Esophagus (tissue), 2 donors: ENCODE data around the gene FRMPD1. TPM values are rescaled to one million over a fixed set of nuclear protein-coding genes. Genes with fewer than 3 reads are reported as not detected.
"Not testable (repeated sequence)": the region's sequence is repeated elsewhere in the genome, so short reads cannot be mapped to it uniquely, and the experiment has no call there.

Source experiments
- H3K27ac ChIP-seq, 2 donors: one replicate each; pipeline ENCODE4 v1.5.1; 2013; ENCODE audit warnings: low read depth in 2 of 2, mild to moderate bottlenecking in 2 of 2, inconsistent platforms in 1 of 2, low read length in 1 of 2, moderate library complexity in 1 of 2
- H3K27me3 ChIP-seq, 2 donors: one replicate each; pipeline ENCODE4 v1.6.1; 2013; ENCODE audit warnings: low read length in 2 of 2, control low read depth in 1 of 2, mild to moderate bottlenecking in 1 of 2; ENCODE audit not compliant: insufficient read depth in 2 of 2, control insufficient read depth in 1 of 2
- H3K36me3 ChIP-seq, 2 donors: one replicate each; pipeline ENCODE4 v1.6.1; 2013; ENCODE audit warnings: low read length in 1 of 2; ENCODE audit not compliant: control insufficient read depth in 2 of 2, insufficient read depth in 2 of 2
- H3K4me1 ChIP-seq, 2 donors: one replicate each; pipeline ENCODE4 v1.6.1; 2013; ENCODE audit warnings: low read length in 1 of 2; ENCODE audit not compliant: control insufficient read depth in 2 of 2, insufficient read depth in 2 of 2
- H3K4me3 ChIP-seq, 2 donors: one replicate each; pipeline ENCODE4 v1.5.1; 2013; ENCODE audit warnings: low read length in 2 of 2, mild to moderate bottlenecking in 2 of 2, low read depth in 1 of 2, moderate library complexity in 1 of 2
- H3K9me3 ChIP-seq, 2 donors: one replicate each; pipeline ENCODE4 v1.6.1; 2013; ENCODE audit warnings: mild to moderate bottlenecking in 2 of 2, low read depth in 1 of 2, low read length in 1 of 2, moderate library complexity in 1 of 2; ENCODE audit not compliant: control insufficient read depth in 2 of 2, insufficient read depth in 1 of 2
- WGBS, 2 donors: extraction: QIAGEN DNeasy Blood & Tissue Kit; methylation state at CpG; one replicate each; pipeline ENCODE4 v1.1.7; 2013; 5-methylcytosine and 5-hydroxymethylcytosine counted together
- polyA plus RNA-seq, 2 donors: library from polyadenylated mRNA; stranded (reverse); fragments of 200-250 nt; gene quantifications; one replicate each; pipeline ENCODE4 v1.2.3, GENCODE V29; 2013
- donor health status: healthy with polysubstance abuse.
- donor health status: Bipolar disorder and iron deficiency.

Gene FRMPD1
- under 1 TPM; 0.04 to 0.12 TPM for polyA plus RNA-seq

- Histone ChIP-seq H3K4me3 (peak within 1 kb of the TSS; percentile 56 to 58), H3K36me3 (no peaks in the 10 kb centered on the region), H3K9me3 (no peaks in the 10 kb centered on the region), H3K27me3 (peaks cover 0 to 10% of the 10 kb centered on the region in 2 donors), H3K27ac (no peak within 1 kb of the TSS), H3K4me1 (peaks cover 0 to 7% of the 10 kb centered on the region in 2 donors)
- 1 to 2% methylated on average over 50 to 73 of the region's 73 CpGs for WGBS, 2 donors
Observed at GRCh38 chr9:37650873-37651768, at the start of gene FRMPD1. FRMPD1 (plus strand) TSS chr9:37650954; CDS start chr9:37692642, 41,688 bp downstream.

- WGBS, 2 donors, result 79 to 88% methylated on average over 4 of the region's 4 CpGs
- not testable (repeated sequence) for H3K4me3 ChIP-seq, H3K4me1 ChIP-seq, H3K27me3 ChIP-seq, H3K36me3 ChIP-seq, H3K27ac ChIP-seq, H3K9me3 ChIP-seq
Observed at GRCh38 chr9:37602061-37602460, 48.7 kb upstream of the FRMPD1 start.

GRCh38 chr9:37602817-37603216 is 47.9 kb upstream of the FRMPD1 start:
- H3K4me3 ChIP-seq, result no peak overlapping the region
- no peaks in the 10 kb centered on the region for H3K27me3 ChIP-seq
- no peaks in the 10 kb centered on the region for H3K36me3 ChIP-seq
- no peaks in the 10 kb centered on the region for H3K4me1 ChIP-seq
- H3K9me3 ChIP-seq, result no peaks in the 10 kb centered on the region
- WGBS, 2 donors, result 32 to 40% methylated on average over 5 of the region's 5 CpGs
- peak overlapping the region; percentile 22 to 75 for H3K27ac ChIP-seq

- H3K36me3 ChIP-seq, result no peaks in the 10 kb centered on the region
- no peaks in the 10 kb centered on the region for H3K4me1 ChIP-seq
- WGBS, 2 donors, result 85 to 86% methylated on average over 1 of the region's 1 CpG
- no peaks in the 10 kb centered on the region for H3K27me3 ChIP-seq
- H3K9me3 ChIP-seq, result no peaks in the 10 kb centered on the region
- no peak overlapping the region for H3K4me3 ChIP-seq
- no peak overlapping the region for H3K27ac ChIP-seq
Observed at GRCh38 chr9:37604296-37604695, 46.5 kb upstream of the FRMPD1 start.

- Histone ChIP-seq H3K36me3 (no peaks in the 10 kb centered on the region), H3K27me3 (no peaks in the 10 kb centered on the region), H3K4me1 (no peaks in the 10 kb centered on the region), H3K4me3 (no peak overlapping the region), H3K27ac (no peak overlapping the region), H3K9me3 (no peaks in the 10 kb centered on the region)
Observed at GRCh38 chr9:37608250-37608649, 42.5 kb upstream of the FRMPD1 start.

- H3K9me3 ChIP-seq, result no peaks in the 10 kb centered on the region
- no peak overlapping the region for H3K27ac ChIP-seq
- WGBS, 2 donors, result 72% methylated on average over 6 of the region's 6 CpGs
- no peak overlapping the region for H3K4me3 ChIP-seq
- H3K4me1 ChIP-seq, result no peaks in the 10 kb centered on the region
- H3K36me3 ChIP-seq, result no peaks in the 10 kb centered on the region
- peaks cover 0 to 3% of the 10 kb centered on the region in 2 donors for H3K27me3 ChIP-seq
Observed at GRCh38 chr9:37609735-37610397, 40.9 kb upstream of the FRMPD1 start.

GRCh38 chr9:37611014-37611413 is 39.7 kb upstream of the FRMPD1 start:
- WGBS, 2 donors, result 67 to 73% methylated on average over 6 of the region's 6 CpGs

GRCh38 chr9:37611961-37612360 is 38.8 kb upstream of the FRMPD1 start:
- Histone ChIP-seq H3K9me3 (no peaks in the 10 kb centered on the region), H3K4me1 (no peaks in the 10 kb centered on the region), H3K27me3 (peaks cover 0 to 3% of the 10 kb centered on the region in 2 donors), H3K4me3 (no peak overlapping the region), H3K27ac (no peak overlapping the region), H3K36me3 (no peaks in the 10 kb centered on the region)
- 45 to 76% methylated on average over 1 of the region's 1 CpG for WGBS, 2 donors

More at GRCh38 chr9:37611014-37611413, 39.7 kb upstream of the FRMPD1 start:
- Histone ChIP-seq H3K27me3 (peaks cover 0 to 3% of the 10 kb centered on the region in 2 donors), H3K36me3 (no peaks in the 10 kb centered on the region), H3K4me3 (no peak overlapping the region), H3K27ac (no peak overlapping the region), H3K4me1 (no peaks in the 10 kb centered on the region), H3K9me3 (no peaks in the 10 kb centered on the region)

GRCh38 chr9:37617161-37617560 is 33.6 kb upstream of the FRMPD1 start:
- peaks cover 0 to 3% of the 10 kb centered on the region in 2 donors for H3K27me3 ChIP-seq
- H3K27ac ChIP-seq, result no peak overlapping the region
- no peaks in the 10 kb centered on the region for H3K4me1 ChIP-seq
- 87 to 89% methylated on average over 2 of the region's 2 CpGs for WGBS, 2 donors
- H3K9me3 ChIP-seq, result no peaks in the 10 kb centered on the region
- no peak overlapping the region for H3K4me3 ChIP-seq
- H3K36me3 ChIP-seq, result no peaks in the 10 kb centered on the region
